Peyer's patch (tissue), 4 donors: ENCODE results near the gene KCTD8. TPM values are rescaled to one million over a fixed set of nuclear protein-coding genes. Genes with fewer than 3 reads are reported as not detected.

Source experiments
- DNase-seq, 3 donors: peaks; one replicate each; pipeline ENCODE4 v3.0.0-alpha.2; 2017 to 2019
- H3K27ac ChIP-seq, 4 donors: fragments of 200-600 bp; sonication (generic); one replicate each; pipeline ENCODE4 v1.5.1; 2016 to 2019
- H3K27me3 ChIP-seq, 2 donors: fragments of 200-600 bp; sonication (generic); one replicate each; pipeline ENCODE4 v1.5.1; 2019
- H3K36me3 ChIP-seq, 3 donors: fragments of 200-600 bp; sonication (generic); one replicate each; pipeline ENCODE4 v1.5.1; 2016 to 2019
- H3K4me1 ChIP-seq, 4 donors: fragments of 200-600 bp; sonication (generic); one replicate each; pipeline ENCODE4 v1.5.1; 2016 to 2019
- H3K4me3 ChIP-seq, 4 donors: fragments of 200-600 bp; sonication (generic); 1 replicate in 3 of 4; 2 replicates in 1 of 4; pipeline ENCODE4 v1.5.1; 2016 to 2019; ENCODE audit warnings: mild to moderate bottlenecking in 1 of 4
- H3K9me3 ChIP-seq, 4 donors: fragments of 200-600 bp; sonication (generic); one replicate each; pipeline ENCODE4 v1.5.1; 2016 to 2019; ENCODE audit warnings: mild to moderate bottlenecking in 1 of 4
- POLR2A ChIP-seq, 2 donors: fragments of 450-650 bp; IDR thresholded peaks; one replicate each; pipeline ENCODE4 v1.5.1; 2017; ENCODE audit warnings: antibody characterized with exemption in 2 of 2, mild to moderate bottlenecking in 2 of 2, moderate library complexity in 2 of 2
- total RNA-seq, 4 donors: library from RNA; depleted of rRNA; stranded (reverse); fragments of >200 nt; gene quantifications; one replicate each; pipeline ENCODE4 v1.1.0, GENCODE V29; 2016
- TF ChIP-seq, protein P1 (sequence below), 6 experiments: fragments of 450-650 bp in 4 of 6; fragments of 200-600 bp in 2 of 6; sonication (generic) in 1 of 6; IDR thresholded peaks; one replicate each; pipeline ENCODE4 v1.5.1; 2017 to 2019; ENCODE audit warnings: antibody characterized with exemption in 6 of 6, mild to moderate bottlenecking in 3 of 6, moderate library complexity in 1 of 6

Gene KCTD8
- total RNA-seq, 4 donors from 2014 or later = not detected

DNA sequence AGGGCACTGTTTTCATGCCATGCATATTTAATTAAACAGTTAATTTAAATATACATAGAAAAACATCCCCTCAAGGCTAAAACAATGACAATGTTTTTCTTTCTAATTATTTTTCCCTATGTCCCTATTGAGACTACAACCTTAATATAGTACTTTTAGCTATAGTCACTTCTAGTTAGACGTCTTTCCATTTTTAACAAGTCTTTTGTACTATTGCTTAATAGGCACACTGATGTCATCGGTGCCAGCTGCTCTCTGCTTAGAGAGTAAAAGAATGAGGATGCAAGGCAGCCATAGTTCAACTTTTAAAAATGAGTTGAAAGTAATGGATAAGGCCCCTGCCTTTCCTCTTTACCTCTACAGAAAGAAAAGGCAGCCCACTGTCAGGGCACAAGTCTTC is 191.1 kb downstream of the KCTD8 start:
- no peak for TF ChIP-seq POLR2A (IDR thresholded peaks at IDR 0.05)
- TF ChIP-seq, protein P1, sequence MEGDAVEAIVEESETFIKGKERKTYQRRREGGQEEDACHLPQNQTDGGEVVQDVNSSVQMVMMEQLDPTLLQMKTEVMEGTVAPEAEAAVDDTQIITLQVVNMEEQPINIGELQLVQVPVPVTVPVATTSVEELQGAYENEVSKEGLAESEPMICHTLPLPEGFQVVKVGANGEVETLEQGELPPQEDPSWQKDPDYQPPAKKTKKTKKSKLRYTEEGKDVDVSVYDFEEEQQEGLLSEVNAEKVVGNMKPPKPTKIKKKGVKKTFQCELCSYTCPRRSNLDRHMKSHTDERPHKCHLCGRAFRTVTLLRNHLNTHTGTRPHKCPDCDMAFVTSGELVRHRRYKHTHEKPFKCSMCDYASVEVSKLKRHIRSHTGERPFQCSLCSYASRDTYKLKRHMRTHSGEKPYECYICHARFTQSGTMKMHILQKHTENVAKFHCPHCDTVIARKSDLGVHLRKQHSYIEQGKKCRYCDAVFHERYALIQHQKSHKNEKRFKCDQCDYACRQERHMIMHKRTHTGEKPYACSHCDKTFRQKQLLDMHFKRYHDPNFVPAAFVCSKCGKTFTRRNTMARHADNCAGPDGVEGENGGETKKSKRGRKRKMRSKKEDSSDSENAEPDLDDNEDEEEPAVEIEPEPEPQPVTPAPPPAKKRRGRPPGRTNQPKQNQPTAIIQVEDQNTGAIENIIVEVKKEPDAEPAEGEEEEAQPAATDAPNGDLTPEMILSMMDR (IDR thresholded peaks at IDR 0.05) = no peak
- no peaks in the 10 kb centered on the region for H3K36me3 ChIP-seq
- H3K9me3 ChIP-seq = no peaks in the 10 kb centered on the region
- DNase-seq = no peak
- H3K4me3 ChIP-seq = no peak overlapping the region
- no peaks in the 10 kb centered on the region for H3K4me1 ChIP-seq
- no peak overlapping the region for H3K27ac ChIP-seq
- H3K27me3 ChIP-seq = no peaks in the 10 kb centered on the region

DNA sequence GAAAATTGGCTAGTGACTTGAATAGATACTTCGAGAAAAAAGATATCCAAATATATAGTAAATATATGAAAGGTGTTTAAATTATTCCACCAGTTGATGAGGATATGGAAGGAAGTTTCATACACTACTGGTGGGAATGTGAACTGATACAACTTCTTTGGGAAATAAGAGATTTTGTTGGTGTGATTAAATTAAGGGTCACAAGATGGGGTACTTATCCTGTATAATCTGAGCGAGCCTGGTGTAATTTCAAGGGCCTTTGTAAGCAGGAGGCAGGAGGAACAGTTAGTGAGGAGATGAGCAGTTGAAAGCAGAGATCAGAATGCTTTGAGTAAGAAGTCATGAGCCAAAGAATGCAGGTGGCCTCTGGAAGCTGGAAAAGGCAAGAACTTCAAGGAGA is 192.2 kb downstream of the KCTD8 start:
- H3K27ac ChIP-seq = no peak overlapping the region
- DNase-seq = no peak
- H3K27me3 ChIP-seq = no peaks in the 10 kb centered on the region
- H3K4me3 ChIP-seq = no peak overlapping the region
- H3K4me1 ChIP-seq = no peaks in the 10 kb centered on the region
- TF ChIP-seq, protein P1 (IDR thresholded peaks at IDR 0.05) = no peak
- no peak for TF ChIP-seq POLR2A (IDR thresholded peaks at IDR 0.05)
- H3K36me3 ChIP-seq = no peaks in the 10 kb centered on the region
- H3K9me3 ChIP-seq = no peaks in the 10 kb centered on the region

DNA sequence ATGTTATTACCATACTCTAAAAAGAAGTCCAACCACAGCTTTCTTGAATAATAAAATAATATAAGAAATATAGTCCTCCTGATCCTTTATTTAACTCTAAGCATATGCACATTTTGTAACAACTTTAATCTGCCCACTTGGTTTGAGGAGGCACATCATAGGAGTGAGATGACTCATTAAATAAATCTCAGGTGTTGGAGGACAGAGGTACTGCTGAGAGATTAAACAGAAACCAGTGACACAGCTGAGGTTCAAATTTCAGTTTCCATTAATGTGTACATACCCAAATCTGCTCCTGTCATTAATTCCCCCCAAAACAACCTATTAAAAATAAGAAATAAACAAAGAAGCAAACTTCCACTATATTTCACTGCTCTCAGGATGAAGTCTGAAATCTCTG is 211.0 kb downstream of the KCTD8 start:
- H3K9me3 ChIP-seq = no peaks in the 10 kb centered on the region
- no peaks in the 10 kb centered on the region for H3K27me3 ChIP-seq
- no peak overlapping the region for H3K27ac ChIP-seq
- TF ChIP-seq, protein P1 (IDR thresholded peaks at IDR 0.05) = no peak
- TF ChIP-seq POLR2A (IDR thresholded peaks at IDR 0.05) = no peak
- H3K4me3 ChIP-seq = no peak overlapping the region
- H3K4me1 ChIP-seq = no peaks in the 10 kb centered on the region
- H3K36me3 ChIP-seq = no peaks in the 10 kb centered on the region
- no peak for DNase-seq

DNA sequence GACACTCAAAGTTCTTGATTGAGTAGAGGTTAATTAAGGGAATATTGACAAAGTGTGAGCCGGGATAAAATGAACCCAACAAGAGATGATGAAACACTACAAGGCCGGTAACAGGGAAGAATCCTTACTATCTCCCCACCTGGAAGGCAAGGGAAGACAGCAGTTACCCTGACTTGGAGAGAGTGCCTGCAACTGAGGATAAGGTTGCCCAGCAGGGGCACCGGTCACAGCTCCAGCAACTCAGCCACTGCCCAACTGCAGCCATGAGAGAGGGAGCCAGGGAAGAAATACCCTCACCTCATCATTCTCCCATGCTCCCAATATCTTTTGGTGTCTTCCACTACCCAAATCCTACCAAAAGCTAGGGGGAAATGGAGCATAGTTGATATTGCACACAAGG is 212.7 kb downstream of the KCTD8 start:
- Histone ChIP-seq H3K4me3 (no peak overlapping the region), H3K9me3 (no peaks in the 10 kb centered on the region), H3K27me3 (no peaks in the 10 kb centered on the region), H3K36me3 (no peaks in the 10 kb centered on the region), H3K4me1 (no peaks in the 10 kb centered on the region), H3K27ac (no peak overlapping the region)
- no peak for DNase-seq
- no peak for TF ChIP-seq POLR2A (IDR thresholded peaks at IDR 0.05)

DNA sequence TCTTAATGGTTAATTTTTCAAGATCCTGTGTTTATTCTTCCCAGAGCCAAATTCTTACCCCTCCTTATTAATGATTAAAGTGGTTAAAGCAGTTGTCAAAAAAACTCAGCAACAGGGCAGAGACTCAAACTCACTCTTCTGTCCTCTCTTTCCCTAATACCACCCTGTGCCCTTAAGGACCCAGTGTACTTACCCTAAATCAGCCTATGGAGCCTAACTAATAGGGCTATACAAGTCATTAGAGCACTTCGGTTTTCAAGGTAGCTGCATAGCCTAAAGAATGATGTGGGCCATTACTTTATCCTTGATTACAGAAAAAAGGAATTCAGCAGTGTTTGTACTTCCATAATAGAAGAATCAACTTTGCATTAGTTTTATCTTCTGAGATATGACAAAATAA is 216.3 kb downstream of the KCTD8 start:
- Histone ChIP-seq H3K9me3 (no peaks in the 10 kb centered on the region), H3K4me3 (no peak overlapping the region), H3K4me1 (no peaks in the 10 kb centered on the region), H3K36me3 (no peaks in the 10 kb centered on the region), H3K27me3 (no peaks in the 10 kb centered on the region), H3K27ac (no peak overlapping the region)
- TF ChIP-seq POLR2A (IDR thresholded peaks at IDR 0.05) = no peak
- DNase-seq = no peak

DNA sequence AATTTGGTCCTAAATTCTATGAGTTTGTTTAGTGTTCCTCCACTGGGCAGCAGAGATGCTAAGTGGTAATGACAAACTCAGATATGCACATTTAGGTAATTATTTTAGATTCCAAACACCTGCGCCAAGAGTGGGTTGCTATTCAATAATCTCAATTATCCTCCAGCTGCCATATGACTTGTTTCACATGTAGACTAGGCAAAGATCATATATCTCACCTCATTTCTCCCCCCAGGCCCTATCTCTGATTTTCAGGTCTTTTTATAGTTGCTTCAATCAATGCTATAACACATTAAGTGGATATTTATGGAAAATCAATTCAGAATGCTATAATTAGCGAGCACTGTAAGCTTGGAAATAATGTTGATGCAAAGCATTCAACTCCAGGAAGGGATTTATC is 217.6 kb downstream of the KCTD8 start:
- no peaks in the 10 kb centered on the region for H3K9me3 ChIP-seq
- H3K27me3 ChIP-seq = no peaks in the 10 kb centered on the region
- no peak for DNase-seq
- H3K27ac ChIP-seq = no peak overlapping the region
- H3K4me3 ChIP-seq = no peak overlapping the region
- TF ChIP-seq POLR2A (IDR thresholded peaks at IDR 0.05) = no peak
- TF ChIP-seq, protein P1 (IDR thresholded peaks at IDR 0.05) = no peak
- H3K36me3 ChIP-seq = no peaks in the 10 kb centered on the region
- H3K4me1 ChIP-seq = no peaks in the 10 kb centered on the region

DNA sequence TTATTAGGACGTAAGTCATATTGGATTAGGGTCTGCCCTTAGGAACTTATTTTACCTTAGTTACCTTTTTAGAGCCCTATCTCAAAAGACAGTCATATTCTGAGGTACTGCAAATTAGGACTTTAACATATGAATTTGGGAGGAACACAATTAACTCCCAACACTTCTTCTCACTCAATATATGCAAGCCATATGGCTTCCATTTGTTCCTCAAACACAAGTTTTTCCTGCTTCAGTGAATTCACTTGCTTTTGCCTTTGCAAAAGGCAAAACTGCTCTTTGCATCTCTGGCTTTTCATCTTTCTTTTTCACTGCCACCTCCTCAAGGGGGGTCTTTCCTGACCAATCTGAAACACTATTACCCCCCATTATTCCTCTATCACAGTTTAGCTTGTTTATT is 220.3 kb downstream of the KCTD8 start:
- no peak overlapping the region for H3K27ac ChIP-seq
- no peaks in the 10 kb centered on the region for H3K36me3 ChIP-seq
- no peaks in the 10 kb centered on the region for H3K27me3 ChIP-seq
- DNase-seq = no peak
- H3K4me3 ChIP-seq = no peak overlapping the region
- TF ChIP-seq POLR2A (IDR thresholded peaks at IDR 0.05) = no peak
- TF ChIP-seq, protein P1 (IDR thresholded peaks at IDR 0.05) = no peak
- H3K4me1 ChIP-seq = no peaks in the 10 kb centered on the region
- no peaks in the 10 kb centered on the region for H3K9me3 ChIP-seq
